Urothelium cell line (cell line): ENCODE data around the gene IMMP2L.
A peak's percentile ranks its signal among the peaks of the same experiment; 100 is the strongest.

Experiments used
- DNase-seq: peaks from one replicate; pipeline ENCODE4 v3.0.0; 2011; ENCODE audit warnings: low spot score, mixed read lengths
- FAIRE-seq: peaks from 2 replicates; lab custom pipeline; 2011; peaks lifted over from hg19 to GRCh38; lab: Jason Lieb, UNC

IMMP2L gene

GRCh38 chr7:111408724-111409123 lies 153.6 kb downstream of the IMMP2L start:
- no peak for DNase-seq
- FAIRE-seq, result no peak

GRCh38 chr7:111407258-111407657 lies 155.0 kb downstream of the IMMP2L start:
- FAIRE-seq, result no peak
- no peak for DNase-seq

GRCh38 chr7:111405621-111406020 lies 156.7 kb downstream of the IMMP2L start:
- FAIRE-seq (no peak), DNase-seq (no peak)

- FAIRE-seq (no peak), DNase-seq (no peak)
These were observed 160.8 kb downstream of the IMMP2L start for GRCh38 chr7:111401516-111401915.

GRCh38 chr7:111400088-111400487 lies 162.2 kb downstream of the IMMP2L start:
- FAIRE-seq (no peak), DNase-seq (no peak)

GRCh38 chr7:111394891-111395290 lies 167.4 kb downstream of the IMMP2L start:
- no peak for DNase-seq
- no peak for FAIRE-seq

GRCh38 chr7:111393011-111393754 lies 169.1 kb downstream of the IMMP2L start:
- DNase-seq (peak; percentile 17), FAIRE-seq (no peak)

- DNase-seq, result no peak
- FAIRE-seq, result no peak
These were observed 170.0 kb downstream of the IMMP2L start for GRCh38 chr7:111392294-111392693.

- no peak for FAIRE-seq
These were observed 172.3 kb downstream of the IMMP2L start for GRCh38 chr7:111390000-111390399.

GRCh38 chr7:111388912-111389311 lies 173.4 kb downstream of the IMMP2L start:
- FAIRE-seq, result no peak

More at GRCh38 chr7:111390000-111390399, 172.3 kb downstream of the IMMP2L start:
- no peak for DNase-seq

GRCh38 chr7:111388016-111388415 lies 174.3 kb downstream of the IMMP2L start:
- DNase-seq, result no peak

More at GRCh38 chr7:111388912-111389311, 173.4 kb downstream of the IMMP2L start:
- no peak for DNase-seq

GRCh38 chr7:111384065-111384891 lies 178.0 kb downstream of the IMMP2L start:
- DNase-seq (peak; percentile 21), FAIRE-seq (no peak)

More at GRCh38 chr7:111388016-111388415, 174.3 kb downstream of the IMMP2L start:
- no peak for FAIRE-seq

GRCh38 chr7:111383133-111383532 lies 179.2 kb downstream of the IMMP2L start:
- FAIRE-seq (no peak), DNase-seq (no peak)

GRCh38 chr7:111381590-111381989 lies 180.7 kb downstream of the IMMP2L start:
- FAIRE-seq (no peak), DNase-seq (no peak)

- FAIRE-seq (no peak), DNase-seq (no peak)
These were observed 181.3 kb downstream of the IMMP2L start for GRCh38 chr7:111380945-111381344.

- FAIRE-seq, result no peak
- DNase-seq, result no peak
These were observed 188.3 kb downstream of the IMMP2L start for GRCh38 chr7:111374027-111374426.

- no peak for FAIRE-seq
- DNase-seq, result no peak
These were observed 190.9 kb downstream of the IMMP2L start for GRCh38 chr7:111371437-111371836.

GRCh38 chr7:111370002-111370401 lies 192.3 kb downstream of the IMMP2L start:
- DNase-seq (no peak), FAIRE-seq (no peak)

- no peak for FAIRE-seq
- no peak for DNase-seq
These were observed 193.8 kb downstream of the IMMP2L start for GRCh38 chr7:111368381-111369065.

GRCh38 chr7:111364413-111364812 lies 197.9 kb downstream of the IMMP2L start:
- DNase-seq, result no peak
- FAIRE-seq, result no peak

GRCh38 chr7:111363099-111363498 lies 199.2 kb downstream of the IMMP2L start:
- DNase-seq (no peak), FAIRE-seq (no peak)
